Measurements from ENCODE around the gene ADAMTS18.

Gene ADAMTS18

GRCh38 chr16:77434022-77434529, 758 bp downstream of the ADAMTS18 start:
- no peak for DNase-seq (ENCODE audit: low read depth, low spot score)

- DNase-seq (ENCODE audit: low read depth, low spot score): no peak
Observed at GRCh38 chr16:77433146-77433545, 1.7 kb downstream of the ADAMTS18 start.

- no peak for DNase-seq (ENCODE audit: low read depth, low spot score)
Observed at GRCh38 chr16:77432264-77432663, 2.6 kb downstream of the ADAMTS18 start.

GRCh38 chr16:77430787-77431585, 3.8 kb downstream of the ADAMTS18 start:
- DNase-seq (ENCODE audit: low read depth, low spot score): no peak

GRCh38 chr16:77430360-77430759, 4.5 kb downstream of the ADAMTS18 start:
- DNase-seq (ENCODE audit: low read depth, low spot score): no peak

GRCh38 chr16:77424871-77425604, 9.8 kb downstream of the ADAMTS18 start:
- DNase-seq (ENCODE audit: low read depth, low spot score): no peak

- no peak for DNase-seq (ENCODE audit: low read depth, low spot score)
Observed at GRCh38 chr16:77422196-77422784, 12.5 kb downstream of the ADAMTS18 start.

- DNase-seq (ENCODE audit: low read depth, low spot score): no peak
Observed at GRCh38 chr16:77416939-77417480, 17.8 kb downstream of the ADAMTS18 start.

GRCh38 chr16:77414752-77415231, 20.0 kb downstream of the ADAMTS18 start:
- DNase-seq (ENCODE audit: low read depth, low spot score): no peak

GRCh38 chr16:77410449-77410848, 24.4 kb downstream of the ADAMTS18 start:
- DNase-seq (ENCODE audit: low read depth, low spot score): no peak

- no peak for DNase-seq (ENCODE audit: low read depth, low spot score)
Observed at GRCh38 chr16:77409311-77409710, 25.5 kb downstream of the ADAMTS18 start.

GRCh38 chr16:77408607-77409006, 26.2 kb downstream of the ADAMTS18 start:
- no peak for DNase-seq (ENCODE audit: low read depth, low spot score)

GRCh38 chr16:77406680-77407079, 28.2 kb downstream of the ADAMTS18 start:
- no peak for DNase-seq (ENCODE audit: low read depth, low spot score)

GRCh38 chr16:77404775-77405174, 30.1 kb downstream of the ADAMTS18 start:
- DNase-seq (ENCODE audit: low read depth, low spot score): no peak

- DNase-seq (ENCODE audit: low read depth, low spot score): no peak
Observed at GRCh38 chr16:77403732-77404131, 31.1 kb downstream of the ADAMTS18 start.

- DNase-seq (ENCODE audit: low read depth, low spot score): no peak
Observed at GRCh38 chr16:77402672-77403071, 32.2 kb downstream of the ADAMTS18 start.

- DNase-seq (ENCODE audit: low read depth, low spot score): no peak
Observed at GRCh38 chr16:77402118-77402517, 32.7 kb downstream of the ADAMTS18 start.

- DNase-seq (ENCODE audit: low read depth, low spot score): no peak
Observed at GRCh38 chr16:77399546-77399945, 35.3 kb downstream of the ADAMTS18 start.

GRCh38 chr16:77399066-77399465, 35.8 kb downstream of the ADAMTS18 start:
- no peak for DNase-seq (ENCODE audit: low read depth, low spot score)

- DNase-seq (ENCODE audit: low read depth, low spot score): no peak
Observed at GRCh38 chr16:77398495-77398894, 36.3 kb downstream of the ADAMTS18 start.

GRCh38 chr16:77396461-77396860, 38.4 kb downstream of the ADAMTS18 start:
- no peak for DNase-seq (ENCODE audit: low read depth, low spot score)

- no peak for DNase-seq (ENCODE audit: low read depth, low spot score)
Observed at GRCh38 chr16:77394699-77395098, 40.1 kb downstream of the ADAMTS18 start.

Data from brain pericyte (primary cell).